ENCODE data around the gene ENKUR.

- TF ChIP-seq CTCF (IDR thresholded peaks at IDR 0.05; ENCODE audit: insufficient read depth, low read length, poor library complexity, severe bottlenecking) (no peak), EZH2phosphoT487 (conservative IDR thresholded peaks at IDR 0.05; ENCODE audit: low read length) (no peak)
Observed at GRCh38 chr10:25059990-25060389, 44.0 kb upstream of the ENKUR start.

Data from SU-DHL-6 (cell line).